B cell (primary cell): ENCODE data around the gene ZFAND6. TPM values are rescaled to one million over a fixed set of nuclear protein-coding genes. Genes with fewer than 3 reads are reported as not detected.

Source experiments
- ATAC-seq: fragments of 200-7000 bp; cut with Tn5 transposase; one replicate; pipeline ENCODE4 v1.10.0; 2021; ENCODE audit warnings: low read depth, mild to moderate bottlenecking, moderate number of reproducible peaks, moderate library complexity
- CTCF ChIA-PET: fragments of 350-600 bp; sonication (Branson Sonifier 250); formaldehyde crosslinking; loops from one replicate; lab custom pipeline; 2021; ENCODE audit warnings: antibody characterized with exemption, inconsistent platforms; lab: Charles Lee
- POLR2A ChIA-PET: fragments of 350-600 bp; sonication (Branson Sonifier 250); formaldehyde crosslinking; loops from one replicate; lab custom pipeline; 2021; ENCODE audit warnings: antibody characterized with exemption; lab: Charles Lee
- DNase-seq: peaks from one replicate; pipeline ENCODE4 v3.0.0; 2013
- H2AFZ ChIP-seq: 2 replicates; pipeline ENCODE4 v1.6.1; 2012; ENCODE audit warnings: mild to moderate bottlenecking, low read depth, low read length; ENCODE audit not compliant: insufficient read depth, poor library complexity, severe bottlenecking
- H3K27ac ChIP-seq, 2 donors: 1 replicate in 1 of 2; 2 replicates in 1 of 2; pipeline ENCODE4 v1.5.1; 2012 to 2013; ENCODE audit warnings: low read length in 2 of 2, mild to moderate bottlenecking in 2 of 2, moderate library complexity in 1 of 2
- H3K27me3 ChIP-seq, 4 experiments: fragments of 200-600 bp in 1 of 4; sonication (generic) in 1 of 4; replicated peaks in 1 of 4; 1 replicate in 2 of 4; 2 replicates in 2 of 4; pipeline versions ENCODE4 v1.6.1 to v1.7.0; 2013 to 2016; ENCODE audit warnings: low read length in 3 of 4, mild to moderate bottlenecking in 2 of 4, mixed read lengths in 1 of 4, moderate library complexity in 1 of 4; ENCODE audit not compliant: insufficient read depth in 4 of 4, control insufficient read depth in 3 of 4; ENCODE audit errors: control extremely low read depth in 1 of 4
- H3K36me3 ChIP-seq, 2 experiments: replicated peaks in 1 of 2; 1 replicate in 1 of 2; 2 replicates in 1 of 2; pipeline versions ENCODE4 v1.6.1 to v1.7.1; 2013; ENCODE audit warnings: low read length in 1 of 2; ENCODE audit not compliant: insufficient read depth in 2 of 2, control insufficient read depth in 1 of 2; ENCODE audit errors: control extremely low read depth in 1 of 2, extremely low read depth in 1 of 2
- H3K4me1 ChIP-seq, 2 donors: fragments of 200-600 bp in 1 of 2; sonication (generic) in 1 of 2; 1 replicate in 1 of 2; 2 replicates in 1 of 2; pipeline versions ENCODE4 v1.5.1 to v1.6.1; 2013 to 2017; ENCODE audit warnings: low read length in 2 of 2; ENCODE audit not compliant: control insufficient read depth in 2 of 2, insufficient read depth in 2 of 2
- H3K4me2 ChIP-seq: replicated peaks from 2 replicates; pipeline ENCODE3; 2012; ENCODE audit warnings: mild to moderate bottlenecking, low read depth, low read length; ENCODE audit not compliant: poor library complexity, severe bottlenecking
- H3K4me3 ChIP-seq, 5 experiments: fragments of 200-600 bp in 1 of 5; sonication (generic) in 1 of 5; 1 replicate in 3 of 5; 2 replicates in 2 of 5; pipeline versions ENCODE4 v1.5.1 to v1.7.0; 2011 to 2016; ENCODE audit warnings: low read length in 4 of 5, mild to moderate bottlenecking in 4 of 5, low read depth in 2 of 5, control low read depth in 1 of 5, moderate library complexity in 1 of 5; ENCODE audit not compliant: insufficient read depth in 1 of 5; ENCODE audit errors: control extremely low read depth in 1 of 5, extremely low read depth in 1 of 5
- H3K79me2 ChIP-seq: fragments of 200-600 bp; sonication (generic); one replicate; pipeline ENCODE4 v1.6.0; 2016; ENCODE audit warnings: low read length; ENCODE audit not compliant: control insufficient read depth, insufficient read depth
- H3K9ac ChIP-seq: fragments of 200-600 bp; sonication (generic); 2 replicates; pipeline ENCODE4 v1.6.1; 2017; ENCODE audit warnings: mild to moderate bottlenecking, low read length, moderate library complexity
- H3K9me3 ChIP-seq, 3 donors: one replicate each; pipeline versions ENCODE4 v1.6.1 to v1.7.1; 2013; ENCODE audit warnings: low read length in 2 of 3; ENCODE audit not compliant: control insufficient read depth in 2 of 3, insufficient read depth in 1 of 3; ENCODE audit errors: control extremely low read depth in 1 of 3
- H4K20me1 ChIP-seq: 2 replicates; pipeline ENCODE4 v1.6.0; 2012; ENCODE audit warnings: mild to moderate bottlenecking, low read length; ENCODE audit not compliant: insufficient read depth, control insufficient read depth, poor library complexity, severe bottlenecking
- H3K27ac Mint-ChIP-seq: one replicate; pipeline ENCODE4 v1.8.0; 2021; ENCODE audit warnings: mixed read lengths
- H3K27me3 Mint-ChIP-seq: one replicate; pipeline ENCODE4 v1.8.0; 2021; ENCODE audit warnings: mixed read lengths
- H3K4me1 Mint-ChIP-seq: one replicate; pipeline ENCODE4 v1.8.0; 2021; ENCODE audit warnings: mixed read lengths
- H3K4me3 Mint-ChIP-seq: one replicate; pipeline ENCODE4 v1.8.0; 2021; ENCODE audit warnings: mixed read lengths
- H3K9me3 Mint-ChIP-seq: one replicate; pipeline ENCODE4 v1.8.0; 2022; ENCODE audit warnings: mixed read lengths; ENCODE audit not compliant: insufficient read depth
- CTCF ChIP-seq: fragments of 200-600 bp; IDR thresholded peaks from one replicate; pipeline ENCODE4 v1.8.0; 2022; ENCODE audit warnings: antibody characterized with exemption, mild to moderate bottlenecking
- EZH2 ChIP-seq: IDR thresholded peaks from 2 replicates; pipeline ENCODE4 v1.6.1; 2012; ENCODE audit warnings: borderline replicate concordance, low read depth, mild to moderate bottlenecking, moderate library complexity, low read length; ENCODE audit not compliant: insufficient read depth, poor library complexity, severe bottlenecking
- WGBS: methylation state at CpG from one replicate; pipeline ENCODE4 v1.1.5; 2013; ENCODE audit warnings: missing lambda C conversion rate; ENCODE audit not compliant: insufficient coverage; 5-methylcytosine and 5-hydroxymethylcytosine counted together
- intact Hi-C: fragments of 100-400 bp; cut with micrococcal nuclease; formaldehyde crosslinking; loops from one replicate; pipeline ENCODE4 v1.10.0; 2022
- polyA plus RNA-seq: library from polyadenylated mRNA; depleted of rRNA; stranded (reverse); fragments of >200 nt; gene quantifications from 2 replicates; pipeline ENCODE4 v1.2.3, GENCODE V29; 2012
- total RNA-seq, 2 donors: library from RNA; stranded (reverse); fragments of 120-200 nt in 1 of 2; gene quantifications; 1 replicate in 1 of 2; 2 replicates in 1 of 2; pipeline versions ENCODE4 v1.2.3 to v1.2.4, GENCODE V29; 2013 to 2022

ZFAND6 gene
- total and polyA plus RNA-seq, 2 donors (not counting 1 experiment from before 2014, with no cell fraction given) = 60.6 to 144 TPM

- Mint-ChIP-seq H3K27ac (peak overlapping the region; percentile 84), H3K9me3 (no peaks in the 10 kb centered on the region), H3K4me1 (peaks cover 51% of the 10 kb centered on the region), H3K27me3 (no peaks in the 10 kb centered on the region), H3K4me3 (peak overlapping the region; percentile 62)
- Histone ChIP-seq H3K4me2 (no peak overlapping the region), H3K4me1 (peaks cover 31 to 40% of the 10 kb centered on the region in 2 donors), H4K20me1 (no peaks in the 10 kb centered on the region), H3K9me3 (peaks cover 0 to 21% (median 3%) of the 10 kb centered on the region in 3 donors), H3K4me3 (no peak overlapping the region), H3K27me3 (no peaks in the 10 kb centered on the region), H3K79me2 (peaks cover 36% of the 10 kb centered on the region), H2AFZ (no peak overlapping the region), H3K27ac (no peak overlapping the region), H3K9ac (no peak overlapping the region), H3K36me3 (no peaks in the 10 kb centered on the region)
- no peak for TF ChIP-seq CTCF
- no peak for TF ChIP-seq EZH2
- ChIA-PET CTCF (no interaction called here), POLR2A (no interaction called here)
- DNase-seq (no peak), ATAC-seq (no peak)
- intact Hi-C loops = no loop called here
- 85% methylated on average over 2 of the region's 3 CpGs for WGBS
Measured at GRCh38 chr15:80020731-80021130, 38.7 kb upstream of the ZFAND6 start.

- Histone ChIP-seq H4K20me1 (no peaks in the 10 kb centered on the region), H3K27ac (no peak overlapping the region), H3K4me1 (peaks cover 6 to 8% of the 10 kb centered on the region in 2 donors), H3K9ac (no peak overlapping the region), H3K79me2 (peaks cover 11% of the 10 kb centered on the region), H3K36me3 (no peaks in the 10 kb centered on the region), H3K27me3 (no peaks in the 10 kb centered on the region), H3K4me3 (no peak overlapping the region), H3K9me3 (peaks cover 0 to 11% (median 3%) of the 10 kb centered on the region in 3 donors), H2AFZ (no peak overlapping the region), H3K4me2 (no peak overlapping the region)
- Mint-ChIP-seq H3K4me1 (peaks cover 16% of the 10 kb centered on the region), H3K27me3 (no peaks in the 10 kb centered on the region), H3K4me3 (no peak overlapping the region), H3K9me3 (peaks cover 3% of the 10 kb centered on the region), H3K27ac (no peak overlapping the region)
- ChIA-PET CTCF (no interaction called here), POLR2A (no interaction called here)
- WGBS = 100% methylated on average over 3 of the region's 3 CpGs
- DNase-seq = no peak
- intact Hi-C loops = no loop called here
- no peak for TF ChIP-seq EZH2
- no peak for TF ChIP-seq CTCF
- no peak for ATAC-seq
Measured at GRCh38 chr15:80026310-80026709, 33.2 kb upstream of the ZFAND6 start.
